GM12801 (cell line): Measurements from ENCODE around the gene CORO7.

Source experiments
- TF ChIP-seq, protein P1 (sequence below): IDR thresholded peaks from one replicate; pipeline ENCODE4 v1.5.1; 2011; ENCODE audit warnings: control low read depth; ENCODE audit not compliant: insufficient read length; ENCODE audit errors: extremely low read depth

Gene CORO7

DNA sequence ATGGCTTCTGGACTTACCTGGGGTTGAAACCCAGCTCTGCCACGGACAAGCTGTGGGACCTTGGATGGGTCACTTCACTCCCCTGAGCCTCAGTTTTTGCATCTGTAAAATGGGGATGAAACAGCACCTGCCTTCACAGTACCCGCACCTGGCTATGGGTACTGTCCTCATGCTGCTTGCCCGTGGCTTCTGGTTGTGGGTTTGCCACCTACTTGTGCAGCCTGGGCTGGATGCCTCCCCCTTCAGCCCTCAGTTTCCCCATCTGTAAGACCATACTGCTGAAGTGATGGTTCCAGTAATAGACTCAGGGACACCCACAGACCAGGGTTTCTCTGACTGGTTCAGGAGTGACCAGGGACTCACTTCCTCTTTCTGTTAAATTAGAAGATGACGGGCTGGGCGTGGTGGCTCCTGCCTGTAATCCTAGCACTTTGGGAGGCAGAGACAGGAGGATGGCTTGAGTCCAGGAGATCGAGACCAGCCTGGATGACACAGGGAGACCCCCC, 91.1 kb downstream of the CORO7 start:
- TF ChIP-seq, protein P1, sequence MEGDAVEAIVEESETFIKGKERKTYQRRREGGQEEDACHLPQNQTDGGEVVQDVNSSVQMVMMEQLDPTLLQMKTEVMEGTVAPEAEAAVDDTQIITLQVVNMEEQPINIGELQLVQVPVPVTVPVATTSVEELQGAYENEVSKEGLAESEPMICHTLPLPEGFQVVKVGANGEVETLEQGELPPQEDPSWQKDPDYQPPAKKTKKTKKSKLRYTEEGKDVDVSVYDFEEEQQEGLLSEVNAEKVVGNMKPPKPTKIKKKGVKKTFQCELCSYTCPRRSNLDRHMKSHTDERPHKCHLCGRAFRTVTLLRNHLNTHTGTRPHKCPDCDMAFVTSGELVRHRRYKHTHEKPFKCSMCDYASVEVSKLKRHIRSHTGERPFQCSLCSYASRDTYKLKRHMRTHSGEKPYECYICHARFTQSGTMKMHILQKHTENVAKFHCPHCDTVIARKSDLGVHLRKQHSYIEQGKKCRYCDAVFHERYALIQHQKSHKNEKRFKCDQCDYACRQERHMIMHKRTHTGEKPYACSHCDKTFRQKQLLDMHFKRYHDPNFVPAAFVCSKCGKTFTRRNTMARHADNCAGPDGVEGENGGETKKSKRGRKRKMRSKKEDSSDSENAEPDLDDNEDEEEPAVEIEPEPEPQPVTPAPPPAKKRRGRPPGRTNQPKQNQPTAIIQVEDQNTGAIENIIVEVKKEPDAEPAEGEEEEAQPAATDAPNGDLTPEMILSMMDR, result no peak

DNA sequence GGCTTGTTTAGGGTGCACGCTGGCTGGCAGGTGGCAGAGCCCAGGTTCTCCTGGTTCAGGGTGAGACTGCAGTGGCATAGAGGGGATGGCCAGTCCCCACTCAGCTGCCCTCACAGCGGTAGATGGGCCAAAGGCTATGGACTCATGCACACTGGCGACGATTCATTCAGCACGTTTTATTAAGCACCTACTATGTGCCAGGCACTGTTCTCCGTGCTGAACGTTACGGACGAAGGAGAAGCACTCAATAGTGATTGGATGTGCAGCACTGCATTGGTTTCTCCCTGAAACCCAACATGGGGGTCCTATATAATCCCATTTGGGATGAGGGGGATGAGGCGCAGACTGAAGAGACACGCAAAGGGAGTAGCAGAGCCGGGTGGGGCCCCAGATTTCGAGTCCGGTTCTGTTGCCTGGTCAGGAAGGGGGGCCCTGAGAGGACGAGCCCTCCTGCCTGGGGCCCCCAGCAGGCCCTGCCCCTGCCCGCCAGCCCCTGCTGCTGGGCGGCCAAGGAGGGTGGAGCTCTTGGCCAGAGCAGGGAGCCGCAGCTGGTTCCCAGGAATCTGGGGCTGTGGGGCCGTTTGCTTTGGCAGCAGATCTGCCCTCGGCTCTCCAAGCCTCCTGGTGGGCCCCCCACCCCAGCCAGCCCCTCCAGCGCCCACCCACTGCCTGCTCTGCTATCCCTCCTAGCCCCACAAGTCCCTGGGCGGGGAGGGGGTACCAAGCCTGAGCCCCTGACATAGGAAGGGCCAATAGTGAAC, 91.7 kb downstream of the CORO7 start:
- TF ChIP-seq, protein P1, result no peak

DNA sequence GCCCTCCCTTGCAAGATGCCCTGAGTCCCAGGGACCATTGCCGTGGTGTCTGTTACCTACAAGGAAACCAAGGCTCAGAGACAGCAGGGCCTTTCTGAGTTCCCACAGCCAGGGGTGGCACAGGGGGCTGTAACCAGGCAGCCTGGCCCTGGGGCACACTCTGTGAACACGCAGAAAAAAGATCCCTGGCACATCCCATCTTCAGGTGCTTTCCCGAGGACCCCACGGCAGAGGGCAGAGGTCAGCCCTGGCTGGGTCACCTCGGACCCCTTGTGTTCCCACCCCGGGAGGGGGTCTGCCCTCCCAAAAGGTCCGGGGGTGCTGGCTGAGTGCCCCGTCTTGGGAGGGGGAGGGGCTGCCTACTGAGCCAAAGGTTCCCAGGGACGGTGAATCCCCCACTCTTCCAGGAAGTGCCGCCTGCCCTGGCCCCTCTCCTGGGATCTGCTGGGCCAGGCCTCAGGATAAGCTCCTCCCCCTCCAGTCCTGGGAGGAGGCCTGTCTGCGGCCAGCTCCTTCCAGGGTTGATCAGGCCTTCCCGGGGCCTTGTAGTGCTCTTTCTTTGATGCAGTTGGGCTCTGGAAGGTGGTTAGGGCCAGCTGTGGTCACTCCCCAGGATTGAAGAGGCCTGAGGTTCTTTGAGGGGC, 92.4 kb downstream of the CORO7 start:
- TF ChIP-seq, protein P1, result no peak

DNA sequence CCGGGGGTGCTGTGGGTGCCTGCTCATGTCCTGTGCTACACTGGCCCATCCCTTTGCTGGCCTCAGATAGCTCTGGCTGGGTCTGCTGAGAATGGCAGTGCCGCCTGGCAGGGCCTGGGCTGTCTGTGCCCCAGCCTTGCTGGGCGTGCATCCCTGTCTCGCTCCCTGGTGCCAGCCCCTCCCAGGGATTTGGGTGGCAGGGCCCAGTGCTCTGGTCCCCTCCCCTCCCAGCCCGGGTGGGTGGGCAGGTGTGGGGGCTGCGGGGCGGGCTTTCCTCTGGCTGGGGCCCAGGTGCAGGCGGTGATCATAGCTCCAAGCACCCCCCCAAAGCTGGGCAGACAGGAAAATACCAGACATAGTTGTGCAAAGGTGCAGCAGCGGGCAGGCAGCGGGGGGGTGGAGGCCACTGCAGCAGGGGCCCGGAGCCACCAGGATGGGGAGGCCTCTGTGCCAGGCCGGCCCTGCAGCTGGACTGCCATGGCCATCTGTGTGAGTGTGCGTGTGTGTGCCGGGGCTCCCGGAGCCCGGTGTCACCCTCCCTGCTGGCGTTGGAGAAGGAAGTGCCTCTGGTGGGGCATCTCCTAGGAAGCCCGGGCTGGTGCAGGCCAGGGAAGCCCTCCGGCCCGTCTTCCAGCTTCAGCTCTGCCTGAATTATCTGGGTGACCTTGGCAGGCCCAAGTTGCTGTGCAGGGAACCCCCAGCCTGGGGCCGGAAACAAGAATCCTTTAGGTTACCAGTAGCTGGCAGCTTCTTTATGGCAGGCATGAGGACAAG, 93.1 kb downstream of the CORO7 start:
- TF ChIP-seq, protein P1, result no peak

DNA sequence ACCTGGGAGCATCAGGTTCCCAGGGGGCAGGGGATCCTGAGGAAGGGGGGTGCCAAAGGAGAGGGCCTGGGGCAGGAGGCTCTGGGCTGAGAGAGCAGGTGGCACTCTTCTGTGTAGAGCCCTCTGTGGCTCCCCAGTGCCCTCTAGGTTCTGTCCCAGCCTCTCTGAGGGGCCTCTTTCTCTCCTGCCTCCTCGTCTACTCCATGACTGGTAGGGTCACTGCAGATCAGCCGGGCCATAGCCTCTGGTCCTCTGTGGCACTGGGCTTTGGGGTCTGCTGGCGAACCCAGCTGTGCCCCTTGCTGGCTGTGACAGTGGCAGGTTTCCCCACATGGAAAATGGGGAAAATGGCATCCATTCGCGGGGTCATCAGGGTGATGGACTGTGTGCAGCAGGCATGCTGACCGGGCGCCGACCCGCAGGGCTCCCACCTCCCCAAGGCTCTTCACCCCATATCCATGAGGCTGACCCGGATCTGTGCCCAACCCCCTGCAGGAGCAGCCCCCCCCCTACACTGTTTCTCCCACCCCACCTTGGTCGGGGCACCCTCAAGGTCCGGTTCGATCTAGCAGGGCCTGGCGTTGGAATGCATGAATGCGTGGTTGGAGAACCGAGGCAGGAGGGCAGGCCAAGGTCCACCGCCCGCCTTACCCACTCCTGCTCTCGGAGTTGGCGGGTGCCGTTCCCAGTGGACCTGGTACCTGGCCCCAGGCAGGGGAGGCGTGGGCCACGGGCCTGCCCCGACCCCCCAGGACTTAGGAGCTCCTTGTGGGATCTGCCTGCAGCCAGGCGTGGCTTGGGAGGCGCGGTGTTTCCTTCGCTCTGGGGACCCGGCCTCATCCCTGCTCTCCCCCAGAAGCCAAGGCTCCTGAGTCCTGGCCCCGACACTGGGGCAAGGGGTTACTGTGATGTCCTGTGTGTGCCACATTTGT, 94.0 kb downstream of the CORO7 start:
- TF ChIP-seq, protein P1, result no peak

DNA sequence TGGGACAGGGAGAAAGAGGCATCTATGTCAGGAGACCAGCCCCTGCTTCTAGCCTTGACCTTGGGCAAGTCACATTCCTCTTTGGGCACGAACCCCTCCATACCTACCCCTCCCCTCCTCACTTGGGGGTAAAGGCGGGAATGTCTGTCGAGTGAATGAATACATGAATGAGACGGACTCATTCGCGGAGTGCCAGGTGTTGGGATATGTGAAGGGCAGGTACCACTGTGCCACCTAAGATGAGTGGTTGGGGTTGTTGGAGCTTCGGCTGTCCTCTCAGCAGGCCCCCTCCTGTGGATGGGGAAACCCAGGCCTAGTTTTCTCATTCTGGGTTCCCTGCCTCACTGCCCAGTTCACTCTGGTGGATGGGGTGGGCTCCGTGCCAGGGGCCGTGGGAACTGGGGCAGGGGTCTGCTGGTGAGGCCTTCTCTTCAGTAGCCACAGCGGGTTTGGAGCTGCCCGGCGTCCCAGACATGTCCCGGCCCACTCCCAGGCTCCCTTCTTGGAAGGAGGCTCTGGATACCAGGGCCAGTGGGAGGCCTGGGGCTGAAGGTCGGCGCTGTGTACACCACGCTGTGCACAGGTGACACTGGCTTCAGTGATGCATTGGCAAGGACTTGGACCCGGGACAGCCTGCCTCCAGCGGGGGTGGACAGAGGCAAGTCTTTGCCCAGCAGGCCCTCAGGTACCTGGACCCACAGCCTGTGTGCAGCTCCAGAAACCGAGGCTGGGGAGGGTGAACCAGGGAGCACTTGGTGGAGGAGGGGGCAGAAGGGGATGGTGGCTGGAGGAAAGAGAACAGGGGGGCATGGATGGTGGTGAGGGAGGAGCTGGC, 94.9 kb downstream of the CORO7 start:
- TF ChIP-seq, protein P1, result no peak
